ENCODE results near the gene ENO1.
"Not testable (repeated sequence)": the region's sequence is repeated elsewhere in the genome, so short reads cannot be mapped to it uniquely, and the experiment has no call there.

The ENO1 gene

DNA sequence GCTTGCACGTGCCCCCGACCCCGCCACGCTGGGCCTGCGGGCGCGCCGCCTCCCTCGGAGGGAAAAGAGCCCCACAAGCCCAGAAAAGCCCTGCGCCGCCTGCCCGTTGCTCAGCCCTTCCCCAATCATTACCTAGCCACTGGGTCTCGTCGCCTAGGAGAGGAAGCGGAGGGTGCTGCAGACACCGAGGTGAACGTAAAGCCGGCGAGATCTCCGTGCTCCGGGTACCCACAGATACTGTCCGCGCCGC, at the start of gene ENO1:
ENO1 (minus strand) TSS at position 239 of the 250 bp plus-strand sequence. CDS start 3,778 bp downstream, outside the sequence.
- DNase-seq, result no peak

DNA sequence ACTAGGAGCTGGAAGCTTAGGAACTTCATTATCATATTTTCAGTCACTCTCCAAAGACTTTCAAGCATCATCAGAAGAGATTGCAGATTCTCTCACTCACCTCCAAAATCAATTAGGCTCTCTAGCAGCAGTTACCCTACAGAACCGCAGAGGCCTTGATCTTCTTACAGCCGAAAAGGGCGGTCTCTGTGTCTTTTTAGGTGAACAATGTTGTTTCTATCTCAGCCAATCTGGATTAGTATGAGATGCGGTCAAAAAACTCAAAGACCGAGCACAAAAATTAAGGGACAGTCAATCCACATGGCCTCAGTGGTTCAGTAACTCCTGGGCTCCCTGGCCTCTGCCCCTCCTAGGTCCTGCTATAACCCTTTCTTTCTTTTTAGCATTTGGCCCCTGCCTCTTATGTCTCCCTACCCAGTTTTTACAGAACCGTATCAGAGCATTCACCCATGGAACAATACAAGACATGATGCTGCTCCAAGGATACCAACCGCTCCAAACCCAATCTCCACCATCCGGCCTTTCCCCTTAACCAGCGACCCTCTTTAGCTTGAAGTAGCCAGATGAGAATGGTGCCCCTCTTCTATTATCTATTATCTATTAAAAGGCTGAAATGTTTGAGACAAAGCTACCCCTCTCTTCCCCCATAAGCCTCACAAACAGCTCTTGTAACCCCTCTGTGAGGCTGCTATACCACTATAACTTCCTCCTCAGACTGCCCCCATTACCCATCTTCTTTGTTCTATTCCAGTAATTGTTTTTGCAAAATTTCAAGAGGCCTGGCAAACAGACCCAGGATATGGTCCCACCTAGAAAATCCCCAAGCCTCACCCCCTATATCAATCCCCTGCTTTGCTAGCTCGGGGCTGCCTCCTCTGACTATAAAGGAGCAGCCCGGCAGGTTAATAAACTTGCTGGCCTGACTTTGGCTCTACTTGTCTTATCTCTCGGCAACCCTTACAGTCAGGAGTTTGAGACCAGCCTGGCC, 48.5 kb upstream of the ENO1 start:
- DNase-seq, result no peak

DNA sequence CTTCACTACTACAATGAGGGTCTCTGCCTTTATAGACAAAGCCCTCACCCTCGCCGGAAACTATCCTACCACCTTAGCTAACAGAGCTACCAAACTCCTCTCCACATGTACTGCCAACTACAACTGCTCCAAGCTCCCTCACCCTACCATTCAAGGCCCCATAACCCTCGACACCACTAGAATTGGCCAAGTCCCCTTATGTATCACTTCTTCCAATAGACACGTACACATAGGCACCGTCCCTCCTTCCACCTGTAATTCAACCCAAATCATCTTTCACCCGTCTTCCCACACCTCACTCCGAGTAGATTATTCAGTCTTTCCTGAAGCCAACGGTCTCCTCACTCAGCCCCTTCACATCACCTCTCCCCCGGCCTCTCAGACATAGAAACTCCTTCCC, 47.5 kb upstream of the ENO1 start:
- no peak for DNase-seq

DNA sequence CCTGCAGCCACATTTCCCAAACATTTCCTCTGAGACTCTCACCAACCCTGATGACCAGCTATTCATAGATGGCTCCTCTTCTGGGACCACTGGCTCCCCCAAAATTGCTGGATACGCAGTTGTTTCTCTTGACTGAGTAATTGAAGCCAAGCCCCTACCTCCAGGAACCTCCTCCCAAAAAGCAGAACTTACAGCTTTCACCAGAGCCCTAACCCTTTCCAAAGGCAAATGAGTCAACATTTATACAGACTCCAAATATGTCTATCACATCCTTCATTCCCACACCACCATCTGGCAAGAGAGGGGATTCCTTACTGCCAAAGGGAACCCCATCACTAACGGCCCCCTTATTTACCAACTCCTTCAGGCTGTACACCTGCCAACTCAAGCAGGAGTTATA, 46.9 kb upstream of the ENO1 start:
- no peak for DNase-seq

DNA sequence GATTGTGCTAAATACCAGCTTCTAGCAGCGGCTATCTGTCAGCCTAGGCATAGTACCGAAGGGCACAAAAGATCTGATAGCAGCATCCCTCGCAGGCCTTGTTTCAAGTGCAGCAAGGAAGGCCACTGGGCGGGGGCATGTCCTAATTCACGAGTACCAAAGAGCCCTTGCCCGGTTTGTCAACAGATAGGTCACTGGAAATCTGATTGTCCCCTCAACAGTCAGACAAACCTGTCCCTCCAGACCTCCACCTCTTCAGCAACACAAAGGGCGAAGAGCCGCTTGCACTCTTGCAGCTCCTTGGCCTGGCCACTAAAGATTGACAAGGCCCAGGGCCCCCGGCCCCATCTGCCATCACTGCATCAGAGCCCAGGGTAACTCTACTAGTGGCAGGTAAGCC, 44.5 kb upstream of the ENO1 start:
- DNase-seq, result no peak

DNA sequence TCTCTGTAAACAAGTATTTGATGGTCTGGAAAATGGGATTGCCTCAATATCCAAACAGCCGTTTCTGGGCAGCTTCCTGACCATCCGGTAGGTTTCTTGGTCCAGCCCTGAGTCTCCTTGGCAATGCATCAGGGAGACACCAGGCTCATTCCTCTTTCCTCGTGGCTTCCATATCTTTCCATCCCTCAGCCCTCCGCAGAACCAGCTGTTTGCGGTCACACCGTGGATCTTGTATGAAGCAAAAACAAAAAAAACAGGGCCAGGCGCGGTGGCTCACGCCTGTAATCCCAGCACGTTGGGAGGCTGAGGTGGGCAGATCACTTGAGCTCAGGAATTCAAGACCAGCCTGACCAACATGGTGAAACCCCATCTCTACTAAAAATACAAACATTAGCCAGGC, 39.0 kb upstream of the ENO1 start:
- not testable (repeated sequence) for DNase-seq

DNA sequence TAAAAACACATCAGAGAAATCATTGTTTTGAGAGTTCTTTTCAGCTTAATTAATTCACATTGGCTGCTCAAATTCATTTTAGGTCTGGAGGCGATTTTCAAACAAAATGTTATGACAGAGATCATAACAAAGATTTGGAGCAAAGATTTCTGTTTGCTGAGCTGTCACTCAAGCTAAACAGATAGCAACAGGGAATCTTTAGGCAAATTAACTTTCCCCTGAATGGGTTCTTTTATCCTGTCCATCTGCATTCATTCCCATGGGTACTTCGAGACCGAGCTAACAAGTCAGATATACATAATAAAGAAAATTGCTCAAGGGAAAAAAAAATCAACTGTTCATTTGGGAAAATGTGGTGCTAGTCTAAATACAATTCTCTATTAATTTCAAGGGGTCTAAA, 37.0 kb upstream of the ENO1 start:
- no peak for DNase-seq

DNA sequence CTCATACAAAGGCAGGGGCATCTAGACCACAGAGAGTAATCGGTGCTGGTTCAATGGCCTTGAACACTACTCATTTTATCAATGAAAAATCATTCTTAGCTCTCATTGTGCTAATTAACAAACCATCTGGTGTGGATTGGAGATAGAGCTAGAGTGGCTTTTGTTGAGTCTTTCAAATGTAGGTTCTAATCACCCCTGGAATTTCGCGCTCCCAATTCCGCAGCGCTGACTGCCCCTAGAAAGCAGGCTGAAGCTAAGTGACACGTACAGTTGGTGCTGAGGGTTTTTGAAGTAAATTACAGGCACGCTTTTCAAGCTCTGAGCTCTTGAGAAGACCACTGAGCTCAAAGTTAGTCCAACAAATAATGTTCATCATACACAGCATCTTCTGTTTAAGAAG, 36.0 kb upstream of the ENO1 start:
- DNase-seq, result no peak

DNA sequence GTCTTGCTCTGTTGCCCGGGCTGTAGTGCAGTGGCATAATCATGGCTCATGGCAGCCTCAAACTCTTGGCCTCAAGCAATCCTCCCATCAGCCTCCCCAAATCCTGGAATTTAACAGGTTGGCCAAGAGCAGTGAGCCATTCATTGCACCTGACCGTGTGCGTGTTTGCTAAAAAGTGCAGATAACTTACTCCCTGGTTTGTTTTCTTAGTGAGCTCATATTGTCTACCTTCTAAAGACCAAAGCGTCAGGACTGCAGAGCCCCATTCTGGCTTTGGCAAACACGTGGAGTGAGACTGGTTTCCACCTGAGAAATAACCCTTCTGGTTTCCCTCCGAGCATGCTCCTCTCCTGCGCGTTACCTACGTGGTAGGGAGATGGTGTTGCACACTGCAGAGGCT, 35.0 kb upstream of the ENO1 start:
- DNase-seq, result no peak

DNA sequence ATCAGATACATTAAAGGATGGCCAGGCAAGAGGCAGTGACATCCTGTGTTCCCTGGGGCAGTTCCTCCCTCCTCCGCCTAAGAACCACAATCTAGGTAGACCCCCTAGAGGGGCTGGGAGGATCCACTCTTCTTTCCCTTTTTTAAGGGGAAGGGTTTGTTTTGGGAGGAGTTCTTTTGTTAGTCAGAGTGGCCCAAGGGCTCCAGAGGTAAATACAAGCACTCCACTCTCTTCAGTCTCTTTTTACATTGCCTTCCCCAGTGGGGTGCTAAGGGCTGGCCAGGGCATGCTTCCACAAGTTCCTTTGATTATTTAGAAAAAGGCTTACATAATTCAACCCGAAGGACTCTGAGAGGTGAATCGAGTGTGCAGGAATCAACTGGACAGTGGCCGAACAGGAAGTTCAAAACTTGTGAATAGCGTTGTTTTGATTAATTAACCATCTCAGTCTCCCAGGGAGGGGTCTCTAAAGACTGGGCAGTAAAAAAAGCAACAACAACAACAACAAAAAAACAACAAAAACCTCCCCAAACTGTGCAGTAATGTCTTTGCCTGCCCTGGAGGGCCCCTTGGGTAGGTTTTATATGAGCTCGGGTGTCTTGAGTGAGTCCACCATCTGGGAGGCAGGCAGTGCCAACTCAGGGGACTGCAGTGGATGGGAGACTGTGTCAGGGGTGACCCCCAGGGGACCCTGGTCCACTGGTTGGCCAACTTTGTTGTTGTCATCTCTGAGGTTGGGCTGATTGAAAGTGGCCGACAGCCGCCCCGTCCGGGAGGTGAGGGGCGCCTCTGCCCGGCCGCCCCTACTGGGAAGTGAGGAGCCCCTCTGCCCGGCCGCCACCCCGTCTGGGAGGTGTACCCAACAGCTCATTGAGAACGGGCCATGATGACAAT, 33.2 kb upstream of the ENO1 start:
- no peak for DNase-seq

DNA sequence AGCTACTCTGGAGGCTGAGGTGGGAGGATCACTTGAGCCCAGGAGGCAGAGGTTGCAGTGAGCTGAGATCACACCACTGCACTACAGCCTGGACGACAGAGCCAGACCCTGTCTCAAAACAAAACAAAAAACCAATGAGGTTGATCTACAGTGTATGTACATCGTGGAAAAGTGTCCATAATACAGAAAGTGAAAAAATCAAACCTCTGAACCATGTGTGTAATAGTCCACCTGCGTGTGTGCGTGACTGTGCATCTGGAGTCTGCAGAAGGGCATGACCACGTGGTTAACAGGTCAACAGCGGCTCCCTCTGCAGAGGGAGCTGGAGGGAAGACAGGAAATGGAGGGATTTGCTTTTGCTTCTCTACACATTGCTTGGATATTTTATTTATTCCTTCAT, 32.4 kb upstream of the ENO1 start:
- no peak for DNase-seq

DNA sequence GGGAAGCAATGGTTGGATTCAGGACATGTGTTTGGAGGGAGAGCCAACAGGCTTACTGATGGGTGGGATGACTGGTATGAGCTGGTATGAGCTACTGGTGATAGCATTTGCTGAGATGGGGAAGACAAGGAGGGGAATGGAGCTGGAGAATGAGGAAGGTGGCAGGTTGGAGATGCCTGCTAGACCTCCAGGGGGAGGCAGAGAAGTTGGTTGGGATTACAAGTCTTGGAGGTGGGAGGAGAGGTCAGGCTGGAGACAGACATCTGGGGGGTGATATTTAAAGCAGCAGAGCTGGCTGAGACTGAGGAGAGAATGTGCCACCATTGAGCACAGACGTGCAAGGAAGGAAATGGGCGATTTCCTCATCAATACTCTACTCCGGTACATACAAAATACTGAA, 31.8 kb upstream of the ENO1 start:
- no peak for DNase-seq

DNA sequence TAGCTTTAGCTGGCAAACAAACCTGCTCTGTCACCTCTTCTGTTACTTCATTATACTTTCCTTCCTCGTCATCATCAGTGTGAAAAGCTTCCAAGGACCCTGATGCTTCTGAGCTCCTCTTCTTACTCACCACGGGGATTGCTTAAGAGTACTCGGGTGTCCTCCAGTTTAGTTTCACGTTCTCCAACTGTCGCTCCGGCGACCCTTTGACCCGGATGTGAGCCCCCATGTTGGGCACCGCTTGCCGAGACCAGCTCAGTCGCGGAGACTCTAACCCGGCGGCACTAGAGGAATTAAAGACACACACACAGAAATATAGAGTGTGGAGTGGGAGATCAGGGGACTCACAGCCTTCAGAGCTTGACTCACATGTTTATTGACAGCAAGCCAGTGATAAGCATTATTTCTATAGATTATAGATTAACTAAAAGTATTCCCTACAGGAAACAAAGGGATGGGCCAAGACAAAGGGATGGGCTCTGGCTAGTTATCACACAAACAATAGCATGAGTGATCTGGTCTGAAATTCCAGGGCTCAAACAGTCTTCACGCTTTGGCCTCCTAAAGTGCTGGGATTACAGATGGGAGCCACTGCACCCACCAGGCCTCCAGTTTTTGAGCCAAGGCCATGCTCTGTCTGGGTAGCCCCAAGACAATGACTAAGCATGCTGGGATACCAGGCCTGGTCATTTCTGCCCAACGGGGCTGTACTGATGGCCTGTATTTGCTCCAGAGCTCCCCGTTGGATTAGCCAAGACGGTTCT, 30.1 kb upstream of the ENO1 start:
- DNase-seq, result no peak

DNA sequence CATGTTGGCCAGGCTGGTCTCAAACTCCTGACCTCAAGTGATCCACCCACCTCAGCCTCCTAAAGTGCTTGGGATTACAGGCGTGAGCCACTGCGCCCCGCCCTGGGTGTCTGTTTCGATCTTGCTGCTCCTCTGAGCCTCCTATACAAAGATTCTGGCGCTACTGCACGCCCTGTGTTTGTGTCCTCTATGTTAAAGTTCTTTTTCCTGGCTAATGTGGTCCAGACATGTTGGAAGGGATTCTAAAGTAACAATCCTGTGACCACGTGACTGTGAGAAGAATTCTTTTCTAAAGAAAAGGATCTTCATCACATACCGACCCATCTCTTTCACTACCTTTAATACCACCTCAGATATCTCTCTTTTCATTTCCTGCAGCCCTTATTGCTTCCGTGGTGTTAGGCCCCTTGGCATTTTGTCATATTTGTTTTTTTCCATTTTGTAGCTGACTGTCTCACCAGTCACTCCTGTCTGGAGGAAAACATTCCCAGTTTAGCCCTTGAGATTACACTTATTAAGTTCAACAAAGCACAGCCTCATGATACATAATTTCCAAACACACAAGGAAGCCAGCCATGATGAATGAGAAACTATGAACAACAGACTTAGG, 27.2 kb upstream of the ENO1 start:
- no peak for DNase-seq

DNA sequence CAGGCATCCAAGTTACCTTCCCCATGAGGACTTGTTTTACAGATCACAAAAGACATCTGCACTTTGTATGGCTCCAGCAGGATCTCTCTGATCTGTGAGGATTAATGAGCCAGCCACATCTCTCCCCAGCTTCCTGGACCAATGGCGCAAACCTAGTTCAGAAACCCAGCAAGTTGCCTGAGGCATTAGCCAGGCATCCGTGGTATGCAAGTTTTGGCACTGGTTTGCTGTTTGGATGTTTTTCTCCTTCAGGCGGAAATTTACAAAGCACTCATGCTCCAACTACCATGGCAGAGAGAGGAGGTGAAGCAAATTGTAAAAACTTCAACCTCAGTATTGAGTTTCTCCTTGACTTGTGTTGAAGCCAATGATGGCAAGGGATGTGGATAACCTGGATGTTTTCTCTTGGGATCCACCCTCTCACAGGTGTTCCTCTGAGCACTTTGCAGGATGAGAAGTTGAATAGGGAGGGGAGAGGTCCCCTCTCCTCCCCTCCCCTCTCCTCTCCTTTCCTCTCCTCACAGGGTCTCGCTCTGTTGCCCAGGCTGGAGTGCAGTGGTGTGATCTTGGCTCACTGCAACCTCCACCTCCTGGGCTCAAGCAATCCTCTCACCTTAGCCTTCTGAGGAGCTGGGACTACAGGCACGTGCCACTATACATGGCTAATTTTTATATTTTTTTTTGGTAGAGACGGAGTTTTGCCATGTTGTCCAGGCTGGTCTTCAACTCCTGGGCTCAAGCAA, 25.6 kb upstream of the ENO1 start:
- no peak for DNase-seq

DNA sequence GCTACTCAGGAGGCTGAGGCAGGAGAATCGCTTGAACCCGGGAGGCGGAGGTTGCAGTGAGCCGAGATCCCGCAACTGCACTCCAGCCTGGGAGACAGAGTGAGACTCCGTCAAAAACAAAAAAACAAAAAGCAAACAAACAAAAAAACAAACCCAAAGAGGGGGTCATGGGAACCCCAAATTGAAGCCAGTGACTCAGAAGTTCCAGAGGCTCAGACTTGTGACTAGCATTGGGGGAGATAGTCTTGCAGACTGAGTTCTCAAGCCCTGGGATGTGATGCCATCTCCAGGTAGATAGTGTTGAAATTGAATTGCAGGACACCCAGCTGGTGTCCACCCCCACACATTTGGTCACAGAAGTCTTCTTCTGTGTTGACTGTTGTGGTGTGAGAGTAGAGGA, 24.9 kb upstream of the ENO1 start:
- DNase-seq, result no peak

DNA sequence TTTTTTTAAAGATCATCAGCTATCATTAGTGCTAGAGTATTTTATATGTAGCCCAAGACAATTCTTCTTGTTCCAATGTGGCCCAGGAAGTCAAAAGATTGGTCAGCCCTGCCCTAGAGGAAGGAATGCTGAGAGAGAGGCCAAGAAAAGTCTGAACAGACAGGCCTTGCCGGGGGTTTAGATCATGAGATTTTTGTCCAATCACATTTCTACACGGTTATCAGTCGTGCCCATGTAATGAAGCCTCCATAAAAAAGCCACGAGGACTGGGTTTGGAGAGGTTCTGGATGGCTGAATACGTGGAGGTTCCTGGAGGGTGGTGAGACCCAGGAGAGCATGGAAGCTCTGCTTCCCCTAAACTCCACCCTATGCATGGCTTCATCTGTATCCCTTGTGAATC, 24.3 kb upstream of the ENO1 start:
- DNase-seq, result no peak

DNA sequence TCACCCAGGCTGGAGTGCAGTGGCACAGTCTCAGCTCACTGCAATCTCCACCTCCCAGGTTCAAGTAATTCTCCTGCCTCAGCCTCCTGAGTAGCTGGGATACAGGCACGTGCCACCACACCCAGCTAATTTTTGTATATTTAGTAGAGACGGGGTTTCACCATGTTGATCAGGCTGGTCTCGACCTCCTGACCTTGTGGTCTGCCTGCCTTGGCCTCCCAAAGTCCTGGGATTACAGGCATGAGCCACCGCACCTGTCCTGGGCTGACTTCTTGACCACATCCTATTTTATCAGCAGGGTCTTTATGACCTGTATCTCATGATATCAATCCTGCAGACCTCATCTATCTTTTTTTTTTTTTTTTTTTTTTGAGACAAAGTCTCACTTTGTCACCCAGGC, 22.2 kb upstream of the ENO1 start:
- not testable (repeated sequence) for DNase-seq

DNA sequence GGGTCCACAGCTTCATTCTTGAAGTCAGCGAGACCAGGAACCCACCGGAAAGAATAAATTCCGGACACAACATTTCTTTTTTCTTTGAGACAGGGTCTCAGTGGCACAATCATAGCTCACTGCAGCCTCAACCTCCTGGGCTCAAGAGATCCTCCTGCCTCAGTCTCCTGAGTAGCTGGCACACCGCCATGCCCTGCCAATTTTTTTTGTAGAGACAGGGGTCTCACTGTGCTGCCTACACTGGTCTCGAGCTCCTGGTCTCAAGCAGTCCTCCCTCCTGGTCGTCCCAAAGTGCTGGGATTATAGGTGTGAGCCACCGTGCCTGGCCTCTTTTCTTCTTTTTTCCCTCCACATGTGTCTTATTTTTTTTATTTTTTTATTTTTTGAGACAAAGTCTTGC, 20.6 kb upstream of the ENO1 start:
- no peak for DNase-seq

DNA sequence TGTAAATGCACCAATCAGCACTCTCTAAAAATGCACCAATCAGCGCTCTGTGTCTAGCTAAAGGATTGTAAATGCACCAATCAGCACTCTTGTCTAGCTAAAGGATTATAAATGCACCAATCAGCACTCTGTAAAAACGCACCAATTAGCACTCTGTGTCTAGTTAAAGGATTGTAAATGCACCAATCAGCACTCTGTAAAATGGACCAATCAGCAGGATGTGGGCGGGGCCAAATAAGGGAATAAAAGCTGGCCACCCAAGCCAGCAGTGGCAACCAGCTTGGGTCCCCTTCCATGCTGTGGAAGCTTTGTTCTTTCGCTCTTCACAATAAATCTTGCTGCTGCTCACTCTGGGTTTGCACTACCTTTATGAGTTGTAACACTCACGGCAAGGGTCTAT, 19.9 kb upstream of the ENO1 start:
- not testable (repeated sequence) for DNase-seq

DNA sequence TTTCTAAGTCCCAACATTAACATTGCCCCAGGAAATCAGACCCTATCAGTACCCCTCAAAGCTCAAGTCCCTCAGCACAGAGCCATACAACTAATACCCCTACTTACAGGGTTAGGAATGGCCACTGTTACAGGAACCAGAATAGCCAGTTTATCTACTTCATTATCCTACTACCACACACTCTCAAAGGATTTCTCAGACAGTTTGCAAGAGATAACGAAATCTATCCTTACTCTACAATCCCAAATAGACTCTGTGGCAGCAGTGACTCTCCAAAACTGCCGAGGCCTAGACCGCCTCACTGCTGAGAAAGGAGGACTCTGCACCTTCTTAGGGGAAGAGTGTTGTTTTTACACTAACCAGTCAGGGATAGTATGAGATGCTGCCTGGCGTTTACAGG, 19.0 kb upstream of the ENO1 start:
- DNase-seq, result not testable (repeated sequence)

DNA sequence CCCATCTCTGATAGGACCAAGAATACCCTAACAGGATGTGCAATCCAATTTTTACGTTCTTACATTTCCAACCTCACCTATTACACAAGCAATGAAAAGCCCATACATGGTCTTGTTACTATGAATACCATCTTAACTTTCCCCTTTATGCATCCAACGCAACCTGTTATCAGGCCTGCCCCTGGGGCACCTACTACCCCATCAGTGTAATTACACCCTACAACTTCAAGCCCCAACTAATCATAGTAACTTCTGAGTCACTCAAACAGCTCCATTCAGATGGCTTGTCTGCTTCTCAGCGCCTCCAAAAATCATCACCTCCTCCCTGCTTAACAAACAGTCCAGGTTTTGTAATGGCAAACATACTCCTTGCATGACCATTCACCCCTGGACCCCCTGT, 18.3 kb upstream of the ENO1 start:
- not testable (repeated sequence) for DNase-seq
